Measurements from ENCODE around the gene RFX2. TPM values are rescaled to one million over a fixed set of nuclear protein-coding genes. Genes with fewer than 3 reads are reported as not detected.

RFX2 gene
- total and polyA plus RNA-seq, 9 of the 15 experiments (the other 6 are each of a cell fraction or from before 2014, with no cell fraction given): 3.6 to 18.7 (median 8.7) TPM

GRCh38 chr19:5969476-5969875 lies 140.8 kb downstream of the RFX2 start:
- no peak for DNase-seq (ENCODE audit: extremely low read depth in 1 of 4, low spot score in 3 of 4)
- CTCF ChIA-PET (ENCODE audit: low intra/inter-chr PET ratio): no interaction called here
- intact Hi-C loops (cut with micrococcal nuclease): no loop called here
- FAIRE-seq: no peak
- H3K27ac ChIP-seq (ENCODE audit: extremely low read depth, low read depth, low read length): peak overlapping the region; percentile 51; the same call in 1 of the 3 replicates
- in situ Hi-C loops (cut with MboI): no loop called here
- H3K4me1 ChIP-seq (replicated peaks in 1 of 2; ENCODE audit: control insufficient read depth in 2 of 2, insufficient read depth in 2 of 2, low read length in 2 of 2): peaks cover 28% of the 10 kb centered on the region in 2 experiments
- H3K36me3 ChIP-seq (ENCODE audit: control insufficient read depth, insufficient read depth, low read length): peaks cover 80% of the 10 kb centered on the region; the same call in 2 of the 3 replicates
- 82% methylated on average over 8 of the region's 8 CpGs for WGBS (ENCODE audit: insufficient coverage, low coverage, missing lambda C conversion rate)
- H3K9ac ChIP-seq (ENCODE audit: insufficient read depth in 1 of 2, low read depth in 2 of 2, low read length in 2 of 2): peak overlapping the region in 1 of 2 experiments; percentile 83; a peak in 2 of 4 replicates
- ATAC-seq: no peak
- H3K4me3 ChIP-seq: no peak overlapping the region
- peaks cover 61% of the 10 kb centered on the region for H4K20me1 ChIP-seq (replicated peaks; ENCODE audit: control insufficient read depth, insufficient read depth, low read length)
- peaks cover 4% of the 10 kb centered on the region for H3K9me1 ChIP-seq (ENCODE audit: control insufficient read depth, insufficient read depth, low read length)
- H3K4me2 ChIP-seq (ENCODE audit: insufficient read depth, low read length): no peak overlapping the region
- no peaks in the 10 kb centered on the region for H3K27me3 ChIP-seq (ENCODE audit: control insufficient read depth in 2 of 2, insufficient read depth in 2 of 2, low read length in 2 of 2)
- no peak overlapping the region for H2AFZ ChIP-seq (ENCODE audit: low read depth, low read length)
- H3K79me2 ChIP-seq (ENCODE audit: control insufficient read depth, insufficient read depth, low read length): peaks cover 99% of the 10 kb centered on the region
- no peaks in the 10 kb centered on the region for H3K9me3 ChIP-seq (replicated peaks; ENCODE audit: control insufficient read depth, insufficient read depth, low read depth, low read length)
- TF ChIP-seq BDP1 (IDR thresholded peaks at IDR 0.05; ENCODE audit: insufficient read depth, insufficient read length): no peak
- no TSS peak for BruUV-seq (replicated peaks)
- POLR2A ChIA-PET: interaction anchor here (1.4 to 5.0 kb wide), 2 partner anchors 14 to 15 kb away, joined by 3 to 41 read pairs; no protein-coding TSS in a partner anchor

GRCh38 chr19:5968431-5969373 lies 141.6 kb downstream of the RFX2 start:
- in situ Hi-C loops (cut with MboI) (no loop called here), intact Hi-C loops (cut with micrococcal nuclease) (no loop called here)
- DNase-seq (ENCODE audit: extremely low read depth in 1 of 4, low spot score in 3 of 4) (peak in 2 of 4 experiments; percentile 48 to 51), FAIRE-seq (peak; percentile 48), ATAC-seq (peak; percentile 73)
- 26% methylated on average over 18 of the region's 18 CpGs for WGBS (ENCODE audit: insufficient coverage, low coverage, missing lambda C conversion rate)
- no TSS peak for BruUV-seq (replicated peaks)
- Histone ChIP-seq H3K4me3 (no peak overlapping the region), H2AFZ (ENCODE audit: low read depth, low read length) (no peak overlapping the region; the same call in 1 of the 2 replicates), H3K9ac (ENCODE audit: insufficient read depth in 1 of 2, low read depth in 2 of 2, low read length in 2 of 2) (peak overlapping the region; percentile 19 to 83), H3K27me3 (ENCODE audit: control insufficient read depth in 2 of 2, insufficient read depth in 2 of 2, low read length in 2 of 2) (no peaks in the 10 kb centered on the region), H4K20me1 (replicated peaks; ENCODE audit: control insufficient read depth, insufficient read depth, low read length) (peaks cover 68% of the 10 kb centered on the region), H3K4me2 (ENCODE audit: insufficient read depth, low read length) (peak overlapping the region; percentile 75), H3K4me1 (replicated peaks in 1 of 2; ENCODE audit: control insufficient read depth in 2 of 2, insufficient read depth in 2 of 2, low read length in 2 of 2) (peaks cover 26 to 28% of the 10 kb centered on the region in 2 experiments), H3K9me3 (replicated peaks; ENCODE audit: control insufficient read depth, insufficient read depth, low read depth, low read length) (no peaks in the 10 kb centered on the region), H3K79me2 (ENCODE audit: control insufficient read depth, insufficient read depth, low read length) (peaks cover 99% of the 10 kb centered on the region), H3K9me1 (ENCODE audit: control insufficient read depth, insufficient read depth, low read length) (peaks cover 4% of the 10 kb centered on the region), H3K27ac (ENCODE audit: extremely low read depth, low read depth, low read length) (peak overlapping the region; percentile 51), H3K36me3 (ENCODE audit: control insufficient read depth, insufficient read depth, low read length) (peaks cover 78% of the 10 kb centered on the region; the same call in 2 of the 3 replicates)
- CTCF ChIA-PET (ENCODE audit: low intra/inter-chr PET ratio): interaction anchor here (0.8 to 2.3 kb wide), 2 partner anchors 53 to 79 kb away, joined by 4 to 26 read pairs; no protein-coding TSS in a partner anchor
- POLR2A ChIA-PET: interaction anchor here (0.6 to 5.0 kb wide), 13 partner anchors 9 to 283 kb away, joined by 3 to 41 read pairs (median 4); partner anchors contain the start of gene RANBP3
- TF ChIP-seq MAX (CRISPR knock-in tag; IDR thresholded peaks at IDR 0.05): peak; percentile 35; the same call in 1 of the 2 replicates
- no peak for TF ChIP-seq CCNT2 (IDR thresholded peaks at IDR 0.05; ENCODE audit: borderline replicate concordance, extremely low read depth, insufficient read length, low read depth, low read length)
- no peak for TF ChIP-seq SRSF9 (IDR thresholded peaks at IDR 0.05; ENCODE audit: borderline replicate concordance, low read depth, low read length)
- no peak for TF ChIP-seq C11orf30 (IDR thresholded peaks at IDR 0.05; ENCODE audit: low read depth)
- TF ChIP-seq CBFA2T3 (IDR thresholded peaks at IDR 0.05): peak; percentile 18; the same call in 1 of the 2 replicates
- TF ChIP-seq YY1 (IDR thresholded peaks at IDR 0.05; ENCODE audit: borderline replicate concordance in 1 of 3, control insufficient read depth in 1 of 3, extremely low read depth in 1 of 3, insufficient read depth in 3 of 3, insufficient read length in 1 of 3, insufficient replicate concordance in 2 of 3, low read depth in 1 of 3, low read length in 2 of 3): no peak
- TF ChIP-seq RBM25 (IDR thresholded peaks at IDR 0.05; ENCODE audit: low read depth, low read length, severe bottlenecking): no peak
- TF ChIP-seq ATF7 (IDR thresholded peaks at IDR 0.05): 0 out of 2 replicates have a peak, but pooled peaks have one; percentile 50
- no peak; the same call in 1 of the 2 replicates for TF ChIP-seq MTA2 (IDR thresholded peaks at IDR 0.05; ENCODE audit: low read depth)
- TF ChIP-seq ZNF384 (IDR thresholded peaks at IDR 0.05; ENCODE audit: low read depth, low read length): no peak
